Large intestine (tissue), 3 donors: ENCODE data around the gene SMG1. TPM values are rescaled to one million over a fixed set of nuclear protein-coding genes. Genes with fewer than 3 reads are reported as not detected.

Experiments used
- DNase-seq, 2 donors: peaks; one replicate each; pipeline versions ENCODE4 v3.0.0 to v3.0.0-alpha.2; 2013
- H3K27ac ChIP-seq: one replicate; pipeline ENCODE4 v1.5.1; 2013; ENCODE audit warnings: low read length
- H3K27me3 ChIP-seq: 2 replicates; pipeline ENCODE4 v1.6.1; 2013; ENCODE audit warnings: low read length; ENCODE audit not compliant: control insufficient read depth, insufficient read depth
- H3K36me3 ChIP-seq: 2 replicates; pipeline ENCODE4 v1.6.1; 2013; ENCODE audit warnings: low read length; ENCODE audit not compliant: control insufficient read depth, insufficient read depth
- H3K4me1 ChIP-seq: one replicate; pipeline ENCODE4 v1.6.1; 2013; ENCODE audit warnings: low read length; ENCODE audit not compliant: control insufficient read depth, insufficient read depth
- H3K4me3 ChIP-seq: one replicate; pipeline ENCODE4 v1.5.1; 2013; ENCODE audit warnings: low read length
- H3K9me3 ChIP-seq: one replicate; pipeline ENCODE4 v1.6.1; 2013; ENCODE audit warnings: mild to moderate bottlenecking, low read depth, low read length, moderate library complexity; ENCODE audit not compliant: control insufficient read depth
- WGBS: methylation state at CpG from one replicate; pipeline ENCODE4 v1.1.5; 2013; ENCODE audit warnings: low lambda C conversion rate; ENCODE audit not compliant: insufficient coverage; 5-methylcytosine and 5-hydroxymethylcytosine counted together
- polyA plus RNA-seq: library from polyadenylated mRNA; unstranded; fragments of 120-200 nt; gene quantifications from one replicate; pipeline ENCODE4 v1.2.1, GENCODE V29; 2013

SMG1 gene
- polyA plus RNA-seq, 1 donor, result 41.5 TPM

DNA sequence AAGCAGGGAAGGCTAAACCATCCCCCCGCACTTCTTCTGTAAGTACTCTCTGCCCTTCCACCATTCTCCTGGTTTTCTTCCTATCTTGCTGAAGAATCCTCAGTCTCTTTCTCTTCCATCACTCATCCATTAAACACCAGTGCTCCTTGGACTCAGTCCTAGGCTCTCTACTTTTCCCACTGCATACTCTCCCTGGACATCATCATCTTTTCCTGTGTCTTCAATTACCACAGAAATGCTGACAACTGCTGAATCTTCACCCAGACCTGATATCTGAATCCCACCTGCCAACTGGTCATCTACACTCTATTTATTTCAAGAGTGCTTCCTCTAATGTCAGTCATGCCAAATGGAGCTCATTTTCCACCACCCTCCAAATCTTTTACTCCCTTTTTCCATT is 71.0 kb downstream of the SMG1 start:
- Histone ChIP-seq H3K36me3 (peaks cover 57% of the 10 kb centered on the region), H3K9me3 (no peaks in the 10 kb centered on the region), H3K4me3 (no peak overlapping the region), H3K27ac (no peak overlapping the region), H3K27me3 (no peaks in the 10 kb centered on the region), H3K4me1 (no peaks in the 10 kb centered on the region)
- DNase-seq, result no peak
- no CpG with 5 or more reads among the region's 1 CpG for WGBS

DNA sequence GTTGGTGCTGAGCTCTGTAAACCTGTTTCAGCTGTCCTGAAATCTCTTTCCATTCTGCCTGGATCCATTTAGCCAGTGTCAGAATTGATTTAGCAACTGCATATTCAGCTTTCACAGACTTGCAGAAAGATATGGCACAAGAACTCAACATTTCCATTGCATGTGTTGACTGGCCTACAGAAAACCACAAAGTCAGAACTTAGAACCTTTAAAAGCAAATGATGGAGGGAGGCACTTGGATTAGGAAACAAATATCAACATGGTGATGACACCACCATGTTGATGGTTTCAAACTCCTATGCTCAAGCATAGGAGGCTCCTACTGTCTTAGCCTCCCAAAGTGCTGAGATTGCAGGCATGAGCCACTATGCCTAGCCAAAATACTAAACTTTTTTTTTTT is 72.5 kb downstream of the SMG1 start:
- Histone ChIP-seq H3K27me3 (no peaks in the 10 kb centered on the region), H3K9me3 (no peaks in the 10 kb centered on the region), H3K36me3 (peaks cover 68% of the 10 kb centered on the region), H3K4me1 (no peaks in the 10 kb centered on the region), H3K27ac (no peak overlapping the region), H3K4me3 (no peak overlapping the region)
- DNase-seq, result no peak

GRCh38 chr16:18852647-18853046 is 73.6 kb downstream of the SMG1 start:
- H3K36me3 ChIP-seq, result peaks cover 77% of the 10 kb centered on the region
- WGBS, result no CpG with 5 or more reads among the region's 1 CpG
- no peak overlapping the region for H3K4me3 ChIP-seq
- H3K4me1 ChIP-seq, result no peaks in the 10 kb centered on the region
- no peak for DNase-seq
- H3K27ac ChIP-seq, result no peak overlapping the region
- H3K9me3 ChIP-seq, result no peaks in the 10 kb centered on the region
- H3K27me3 ChIP-seq, result no peaks in the 10 kb centered on the region

GRCh38 chr16:18846416-18846815 is 79.8 kb downstream of the SMG1 start:
- Histone ChIP-seq H3K4me1 (no peaks in the 10 kb centered on the region), H3K36me3 (peaks cover 78% of the 10 kb centered on the region), H3K27me3 (no peaks in the 10 kb centered on the region), H3K27ac (no peak overlapping the region), H3K9me3 (no peaks in the 10 kb centered on the region), H3K4me3 (no peak overlapping the region)
- DNase-seq, result no peak
- no CpG with 5 or more reads among the region's 1 CpG for WGBS

- Histone ChIP-seq H3K4me3 (no peak overlapping the region), H3K27me3 (no peaks in the 10 kb centered on the region), H3K27ac (no peak overlapping the region), H3K9me3 (no peaks in the 10 kb centered on the region), H3K4me1 (no peaks in the 10 kb centered on the region), H3K36me3 (peaks cover 75% of the 10 kb centered on the region)
- 100% methylated on average over 1 of the region's 6 CpGs for WGBS
- peak in 1 of 2 donors; percentile 10 for DNase-seq
Measured at GRCh38 chr16:18842565-18842964, 83.6 kb downstream of the SMG1 start.

GRCh38 chr16:18841833-18842525 is 84.2 kb downstream of the SMG1 start:
- Histone ChIP-seq H3K27ac (no peak overlapping the region), H3K4me1 (no peaks in the 10 kb centered on the region), H3K9me3 (no peaks in the 10 kb centered on the region), H3K27me3 (no peaks in the 10 kb centered on the region), H3K36me3 (peaks cover 75% of the 10 kb centered on the region), H3K4me3 (no peak overlapping the region)
- WGBS, result 94% methylated on average over 3 of the region's 7 CpGs
- no peak for DNase-seq

DNA sequence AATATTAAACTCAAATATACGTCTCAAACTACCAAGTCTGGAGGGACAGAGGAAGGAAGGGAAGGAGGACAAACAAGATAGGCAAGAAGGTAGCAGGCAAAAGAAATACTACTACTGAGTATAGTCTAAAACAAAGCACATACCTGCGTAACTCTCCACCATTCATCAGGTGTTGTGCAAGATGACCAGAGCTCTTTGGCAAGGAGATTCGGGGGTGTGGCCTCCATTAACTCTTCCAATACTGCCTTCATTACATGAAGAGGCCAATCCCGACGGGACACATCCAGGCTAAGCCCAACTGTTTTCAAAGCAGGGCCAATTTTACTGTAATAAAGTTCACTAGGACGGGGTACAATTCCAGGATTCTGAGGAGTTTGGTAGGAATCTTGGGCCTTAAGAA is 86.7 kb downstream of the SMG1 start:
- Histone ChIP-seq H3K27ac (peak overlapping the region; percentile 70), H3K27me3 (no peaks in the 10 kb centered on the region), H3K36me3 (peaks cover 78% of the 10 kb centered on the region), H3K9me3 (no peaks in the 10 kb centered on the region), H3K4me1 (no peaks in the 10 kb centered on the region), H3K4me3 (peak overlapping the region; percentile 1)
- no CpG with 5 or more reads among the region's 6 CpGs for WGBS
- peak; percentile 29 to 59 for DNase-seq

DNA sequence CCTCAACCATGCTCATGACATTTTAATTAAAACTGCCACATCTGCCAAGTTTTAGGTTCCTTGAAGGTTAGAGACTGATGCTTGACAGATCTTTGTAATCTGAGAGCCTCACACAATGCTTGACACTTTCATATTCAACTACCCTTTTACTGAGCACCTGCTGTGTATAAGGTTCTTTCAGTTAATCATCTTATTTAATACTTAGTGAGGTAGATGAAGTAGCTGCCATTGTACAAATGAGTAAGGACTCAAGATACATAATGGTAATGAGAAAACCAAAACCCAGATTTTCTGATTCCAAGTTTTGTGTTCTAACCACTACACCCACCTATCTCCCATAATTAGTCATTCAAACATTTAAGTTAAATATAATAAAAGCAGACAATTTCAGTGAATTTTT is 89.5 kb downstream of the SMG1 start:
- no peaks in the 10 kb centered on the region for H3K27me3 ChIP-seq
- H3K4me3 ChIP-seq, result no peak overlapping the region
- H3K9me3 ChIP-seq, result no peaks in the 10 kb centered on the region
- no peak overlapping the region for H3K27ac ChIP-seq
- H3K36me3 ChIP-seq, result peaks cover 82% of the 10 kb centered on the region
- H3K4me1 ChIP-seq, result no peaks in the 10 kb centered on the region
- no peak for DNase-seq

GRCh38 chr16:18834864-18835263 is 91.3 kb downstream of the SMG1 start:
- no peaks in the 10 kb centered on the region for H3K9me3 ChIP-seq
- no peaks in the 10 kb centered on the region for H3K27me3 ChIP-seq
- H3K36me3 ChIP-seq, result peaks cover 79% of the 10 kb centered on the region
- no peak for DNase-seq
- no CpG with 5 or more reads among the region's 4 CpGs for WGBS
- H3K4me1 ChIP-seq, result no peaks in the 10 kb centered on the region
- H3K4me3 ChIP-seq, result no peak overlapping the region
- no peak overlapping the region for H3K27ac ChIP-seq

GRCh38 chr16:18833707-18834505 is 92.3 kb downstream of the SMG1 start:
- WGBS, result no CpG with 5 or more reads among the region's 9 CpGs
- Histone ChIP-seq H3K27ac (no peak overlapping the region), H3K27me3 (no peaks in the 10 kb centered on the region), H3K36me3 (peaks cover 70% of the 10 kb centered on the region), H3K9me3 (no peaks in the 10 kb centered on the region), H3K4me1 (no peaks in the 10 kb centered on the region), H3K4me3 (no peak overlapping the region)
- no peak for DNase-seq

- peaks cover 65% of the 10 kb centered on the region for H3K36me3 ChIP-seq
- no peak for DNase-seq
- H3K4me3 ChIP-seq, result no peak overlapping the region
- no peaks in the 10 kb centered on the region for H3K9me3 ChIP-seq
- 92% methylated on average over 5 of the region's 8 CpGs for WGBS
- H3K4me1 ChIP-seq, result no peaks in the 10 kb centered on the region
- no peak overlapping the region for H3K27ac ChIP-seq
- H3K27me3 ChIP-seq, result no peaks in the 10 kb centered on the region
Measured at GRCh38 chr16:18832613-18833012, 93.6 kb downstream of the SMG1 start.
